Cardiac fibroblast (primary cell): ENCODE measurements around the gene IL16.

ENCODE experiments used
- DNase-seq, 2 donors: peaks; one replicate each; pipeline versions ENCODE4 v3.0.0 to v3.0.0-alpha.2; 2010; ENCODE audit warnings: low read depth in 2 of 2
- H3K4me3 ChIP-seq, 2 donors: replicated peaks in 1 of 2; 1 replicate in 1 of 2; 2 replicates in 1 of 2; pipeline ENCODE4 v1.5.1; 2011; ENCODE audit warnings: low read depth in 2 of 2, low read length in 2 of 2, mild to moderate bottlenecking in 2 of 2, moderate library complexity in 1 of 2
- CTCF ChIP-seq: IDR thresholded peaks from one replicate; pipeline ENCODE4 v1.5.1; 2011; ENCODE audit warnings: low read depth, mild to moderate bottlenecking, low read length, inconsistent platforms

Gene IL16

GRCh38 chr15:81334768-81335435 lies 138.2 kb downstream of the IL16 start:
- TF ChIP-seq CTCF: no peak
- no peak overlapping the region for H3K4me3 ChIP-seq
- DNase-seq: peak in 1 of 2 donors; percentile 88

GRCh38 chr15:81335631-81336030 lies 139.0 kb downstream of the IL16 start:
- no peak for DNase-seq
- no peak for TF ChIP-seq CTCF
- no peak overlapping the region for H3K4me3 ChIP-seq

GRCh38 chr15:81336568-81336967 lies 139.9 kb downstream of the IL16 start:
- peak; percentile 50 for TF ChIP-seq CTCF
- no peak overlapping the region for H3K4me3 ChIP-seq
- DNase-seq: peak; percentile 58 to 61

GRCh38 chr15:81337241-81337640 lies 140.6 kb downstream of the IL16 start:
- TF ChIP-seq CTCF: no peak
- no peak overlapping the region for H3K4me3 ChIP-seq
- no peak for DNase-seq

GRCh38 chr15:81337713-81338157 lies 141.1 kb downstream of the IL16 start:
- no peak for TF ChIP-seq CTCF
- no peak overlapping the region for H3K4me3 ChIP-seq
- DNase-seq: peak; percentile 26 to 32

- peak; percentile 87 to 97 for DNase-seq
- TF ChIP-seq CTCF: no peak
- no peak overlapping the region for H3K4me3 ChIP-seq
These were observed 141.7 kb downstream of the IL16 start for GRCh38 chr15:81338170-81339007.
